ENCODE measurements around the gene RHO. TPM values are rescaled to one million over a fixed set of nuclear protein-coding genes. Genes with fewer than 3 reads are reported as not detected.
"Not testable (repeated sequence)": the region's sequence is repeated elsewhere in the genome, so short reads cannot be mapped to it uniquely, and the experiment has no call there.

RHO gene
- total and polyA plus RNA-seq, 2 donors (not counting 1 experiment from before 2014, with no cell fraction given), result 0.10 TPM; not detected in 1

GRCh38 chr3:129515108-129515820 is 13.2 kb upstream of the RHO start:
- H3K9ac ChIP-seq (ENCODE audit: low read length); H3K4me2 ChIP-seq (replicated peaks; ENCODE audit: low read depth, low read length, poor library complexity, severe bottlenecking); H3K36me3 ChIP-seq (replicated peaks in 1 of 2; ENCODE audit: control extremely low read depth in 1 of 2, control insufficient read depth in 1 of 2, extremely low read depth in 1 of 2, insufficient read depth in 2 of 2, low read length in 1 of 2); H3K27me3 ChIP-seq (replicated peaks in 1 of 4; ENCODE audit: control extremely low read depth in 1 of 4, control insufficient read depth in 3 of 4, insufficient read depth in 4 of 4, low read length in 3 of 4); H3K27me3 Mint-ChIP-seq; H3K27ac ChIP-seq (ENCODE audit: low read length in 2 of 2); DNase-seq; H4K20me1 ChIP-seq (ENCODE audit: control insufficient read depth, insufficient read depth, low read length, poor library complexity, severe bottlenecking); intact Hi-C loops (cut with micrococcal nuclease); H3K27ac Mint-ChIP-seq; ATAC-seq (ENCODE audit: low read depth); H3K9me3 Mint-ChIP-seq (ENCODE audit: insufficient read depth); H3K9me3 ChIP-seq (ENCODE audit: control extremely low read depth in 1 of 3, control insufficient read depth in 2 of 3, insufficient read depth in 1 of 3, low read length in 2 of 3); H3K4me3 Mint-ChIP-seq; H3K4me1 Mint-ChIP-seq; H3K4me3 ChIP-seq (ENCODE audit: control extremely low read depth in 1 of 5, extremely low read depth in 1 of 5, insufficient read depth in 1 of 5, low read depth in 2 of 5, low read length in 4 of 5); H3K79me2 ChIP-seq (ENCODE audit: control insufficient read depth, insufficient read depth, low read length); H2AFZ ChIP-seq (ENCODE audit: insufficient read depth, low read depth, low read length, poor library complexity, severe bottlenecking); H3K4me1 ChIP-seq (ENCODE audit: control insufficient read depth in 2 of 2, insufficient read depth in 2 of 2, low read length in 2 of 2): not testable (repeated sequence)
- CTCF ChIA-PET, result interaction anchor here (1.1 kb wide), 1 partner anchor 25 kb away, joined by 3 read pairs; no protein-coding TSS in a partner anchor
- POLR2A ChIA-PET, result interaction anchor here (1.0 kb wide), 1 partner anchor 11 kb away, joined by 3 read pairs; no protein-coding TSS in a partner anchor
- 96% methylated on average over 8 of the region's 25 CpGs for WGBS (ENCODE audit: insufficient coverage)

- H3K4me1 Mint-ChIP-seq; H4K20me1 ChIP-seq (ENCODE audit: control insufficient read depth, insufficient read depth, low read length, poor library complexity, severe bottlenecking); H3K79me2 ChIP-seq (ENCODE audit: control insufficient read depth, insufficient read depth, low read length); H3K9ac ChIP-seq (ENCODE audit: low read length); POLR2A ChIA-PET; H3K27me3 ChIP-seq (replicated peaks in 1 of 4; ENCODE audit: control extremely low read depth in 1 of 4, control insufficient read depth in 3 of 4, insufficient read depth in 4 of 4, low read length in 3 of 4); H3K27me3 Mint-ChIP-seq; H3K9me3 ChIP-seq (ENCODE audit: control extremely low read depth in 1 of 3, control insufficient read depth in 2 of 3, insufficient read depth in 1 of 3, low read length in 2 of 3); ATAC-seq (ENCODE audit: low read depth); H3K4me1 ChIP-seq (ENCODE audit: control insufficient read depth in 2 of 2, insufficient read depth in 2 of 2, low read length in 2 of 2); H3K4me2 ChIP-seq (replicated peaks; ENCODE audit: low read depth, low read length, poor library complexity, severe bottlenecking); H3K27ac Mint-ChIP-seq; H3K36me3 ChIP-seq (replicated peaks in 1 of 2; ENCODE audit: control extremely low read depth in 1 of 2, control insufficient read depth in 1 of 2, extremely low read depth in 1 of 2, insufficient read depth in 2 of 2, low read length in 1 of 2); H3K4me3 Mint-ChIP-seq; H2AFZ ChIP-seq (ENCODE audit: insufficient read depth, low read depth, low read length, poor library complexity, severe bottlenecking); H3K27ac ChIP-seq (ENCODE audit: low read length in 2 of 2); H3K4me3 ChIP-seq (ENCODE audit: control extremely low read depth in 1 of 5, extremely low read depth in 1 of 5, insufficient read depth in 1 of 5, low read depth in 2 of 5, low read length in 4 of 5); H3K9me3 Mint-ChIP-seq (ENCODE audit: insufficient read depth); DNase-seq; intact Hi-C loops (cut with micrococcal nuclease): not testable (repeated sequence)
- WGBS (ENCODE audit: insufficient coverage), result 100% methylated on average over 6 of the region's 7 CpGs
- CTCF ChIA-PET, result interaction anchor here (1.1 kb wide), 1 partner anchor 25 kb away, joined by 3 read pairs; no protein-coding TSS in a partner anchor
Measured at GRCh38 chr3:129515821-129516432, 12.5 kb upstream of the RHO start.

Data from B cell (primary cell).